B cell (primary cell): Measurements from ENCODE around the gene FTL. TPM values are rescaled to one million over a fixed set of nuclear protein-coding genes. Genes with fewer than 3 reads are reported as not detected.
"Not testable (repeated sequence)": the region's sequence is repeated elsewhere in the genome, so short reads cannot be mapped to it uniquely, and the experiment has no call there.

Experiments
- ATAC-seq: fragments of 200-7000 bp; cut with Tn5 transposase; one replicate; pipeline ENCODE4 v1.10.0; 2021; ENCODE audit warnings: low read depth, mild to moderate bottlenecking, moderate number of reproducible peaks, moderate library complexity
- CTCF ChIA-PET: fragments of 350-600 bp; sonication (Branson Sonifier 250); formaldehyde crosslinking; loops from one replicate; lab custom pipeline; 2021; ENCODE audit warnings: antibody characterized with exemption, inconsistent platforms; lab: Charles Lee
- POLR2A ChIA-PET: fragments of 350-600 bp; sonication (Branson Sonifier 250); formaldehyde crosslinking; loops from one replicate; lab custom pipeline; 2021; ENCODE audit warnings: antibody characterized with exemption; lab: Charles Lee
- DNase-seq: peaks from one replicate; pipeline ENCODE4 v3.0.0; 2013
- H2AFZ ChIP-seq: 2 replicates; pipeline ENCODE4 v1.6.1; 2012; ENCODE audit warnings: mild to moderate bottlenecking, low read depth, low read length; ENCODE audit not compliant: insufficient read depth, poor library complexity, severe bottlenecking
- H3K27ac ChIP-seq, 2 donors: 1 replicate in 1 of 2; 2 replicates in 1 of 2; pipeline ENCODE4 v1.5.1; 2012 to 2013; ENCODE audit warnings: low read length in 2 of 2, mild to moderate bottlenecking in 2 of 2, moderate library complexity in 1 of 2
- H3K27me3 ChIP-seq, 4 experiments: fragments of 200-600 bp in 1 of 4; sonication (generic) in 1 of 4; replicated peaks in 1 of 4; 1 replicate in 2 of 4; 2 replicates in 2 of 4; pipeline versions ENCODE4 v1.6.1 to v1.7.0; 2013 to 2016; ENCODE audit warnings: low read length in 3 of 4, mild to moderate bottlenecking in 2 of 4, mixed read lengths in 1 of 4, moderate library complexity in 1 of 4; ENCODE audit not compliant: insufficient read depth in 4 of 4, control insufficient read depth in 3 of 4; ENCODE audit errors: control extremely low read depth in 1 of 4
- H3K36me3 ChIP-seq, 2 experiments: replicated peaks in 1 of 2; 1 replicate in 1 of 2; 2 replicates in 1 of 2; pipeline versions ENCODE4 v1.6.1 to v1.7.1; 2013; ENCODE audit warnings: low read length in 1 of 2; ENCODE audit not compliant: insufficient read depth in 2 of 2, control insufficient read depth in 1 of 2; ENCODE audit errors: control extremely low read depth in 1 of 2, extremely low read depth in 1 of 2
- H3K4me1 ChIP-seq, 2 donors: fragments of 200-600 bp in 1 of 2; sonication (generic) in 1 of 2; 1 replicate in 1 of 2; 2 replicates in 1 of 2; pipeline versions ENCODE4 v1.5.1 to v1.6.1; 2013 to 2017; ENCODE audit warnings: low read length in 2 of 2; ENCODE audit not compliant: control insufficient read depth in 2 of 2, insufficient read depth in 2 of 2
- H3K4me2 ChIP-seq: replicated peaks from 2 replicates; pipeline ENCODE3; 2012; ENCODE audit warnings: mild to moderate bottlenecking, low read depth, low read length; ENCODE audit not compliant: poor library complexity, severe bottlenecking
- H3K4me3 ChIP-seq, 5 experiments: fragments of 200-600 bp in 1 of 5; sonication (generic) in 1 of 5; 1 replicate in 3 of 5; 2 replicates in 2 of 5; pipeline versions ENCODE4 v1.5.1 to v1.7.0; 2011 to 2016; ENCODE audit warnings: low read length in 4 of 5, mild to moderate bottlenecking in 4 of 5, low read depth in 2 of 5, control low read depth in 1 of 5, moderate library complexity in 1 of 5; ENCODE audit not compliant: insufficient read depth in 1 of 5; ENCODE audit errors: control extremely low read depth in 1 of 5, extremely low read depth in 1 of 5
- H3K79me2 ChIP-seq: fragments of 200-600 bp; sonication (generic); one replicate; pipeline ENCODE4 v1.6.0; 2016; ENCODE audit warnings: low read length; ENCODE audit not compliant: control insufficient read depth, insufficient read depth
- H3K9ac ChIP-seq: fragments of 200-600 bp; sonication (generic); 2 replicates; pipeline ENCODE4 v1.6.1; 2017; ENCODE audit warnings: mild to moderate bottlenecking, low read length, moderate library complexity
- H3K9me3 ChIP-seq, 3 donors: one replicate each; pipeline versions ENCODE4 v1.6.1 to v1.7.1; 2013; ENCODE audit warnings: low read length in 2 of 3; ENCODE audit not compliant: control insufficient read depth in 2 of 3, insufficient read depth in 1 of 3; ENCODE audit errors: control extremely low read depth in 1 of 3
- H4K20me1 ChIP-seq: 2 replicates; pipeline ENCODE4 v1.6.0; 2012; ENCODE audit warnings: mild to moderate bottlenecking, low read length; ENCODE audit not compliant: insufficient read depth, control insufficient read depth, poor library complexity, severe bottlenecking
- H3K27ac Mint-ChIP-seq: one replicate; pipeline ENCODE4 v1.8.0; 2021; ENCODE audit warnings: mixed read lengths
- H3K27me3 Mint-ChIP-seq: one replicate; pipeline ENCODE4 v1.8.0; 2021; ENCODE audit warnings: mixed read lengths
- H3K4me1 Mint-ChIP-seq: one replicate; pipeline ENCODE4 v1.8.0; 2021; ENCODE audit warnings: mixed read lengths
- H3K4me3 Mint-ChIP-seq: one replicate; pipeline ENCODE4 v1.8.0; 2021; ENCODE audit warnings: mixed read lengths
- H3K9me3 Mint-ChIP-seq: one replicate; pipeline ENCODE4 v1.8.0; 2022; ENCODE audit warnings: mixed read lengths; ENCODE audit not compliant: insufficient read depth
- EZH2 ChIP-seq: IDR thresholded peaks from 2 replicates; pipeline ENCODE4 v1.6.1; 2012; ENCODE audit warnings: borderline replicate concordance, low read depth, mild to moderate bottlenecking, moderate library complexity, low read length; ENCODE audit not compliant: insufficient read depth, poor library complexity, severe bottlenecking
- WGBS: methylation state at CpG from one replicate; pipeline ENCODE4 v1.1.5; 2013; ENCODE audit warnings: missing lambda C conversion rate; ENCODE audit not compliant: insufficient coverage; 5-methylcytosine and 5-hydroxymethylcytosine counted together
- intact Hi-C: fragments of 100-400 bp; cut with micrococcal nuclease; formaldehyde crosslinking; loops from one replicate; pipeline ENCODE4 v1.10.0; 2022
- polyA plus RNA-seq: library from polyadenylated mRNA; depleted of rRNA; stranded (reverse); fragments of >200 nt; gene quantifications from 2 replicates; pipeline ENCODE4 v1.2.3, GENCODE V29; 2012
- total RNA-seq, 2 donors: library from RNA; stranded (reverse); fragments of 120-200 nt in 1 of 2; gene quantifications; 1 replicate in 1 of 2; 2 replicates in 1 of 2; pipeline versions ENCODE4 v1.2.3 to v1.2.4, GENCODE V29; 2013 to 2022
- TF ChIP-seq, protein P1 (sequence below): fragments of 200-600 bp; IDR thresholded peaks from one replicate; pipeline ENCODE4 v1.8.0; 2022; ENCODE audit warnings: antibody characterized with exemption, mild to moderate bottlenecking

Gene FTL
- total and polyA plus RNA-seq, 2 donors (not counting 1 experiment from before 2014, with no cell fraction given), result 832 to 937 TPM

- Histone ChIP-seq H3K9me3 (no peaks in the 10 kb centered on the region), H3K9ac (no peak overlapping the region), H3K4me1 (peaks cover 5 to 6% of the 10 kb centered on the region in 2 donors), H3K36me3 (peaks cover 0 to 41% of the 10 kb centered on the region in 2 experiments), H3K4me3 (no peak overlapping the region), H4K20me1 (no peaks in the 10 kb centered on the region), H3K27me3 (no peaks in the 10 kb centered on the region), H2AFZ (no peak overlapping the region), H3K79me2 (no peaks in the 10 kb centered on the region), H3K27ac (no peak overlapping the region), H3K4me2 (no peak overlapping the region)
- WGBS, result 86% methylated on average over 9 of the region's 18 CpGs
- no peak for TF ChIP-seq EZH2
- TF ChIP-seq, protein P1, sequence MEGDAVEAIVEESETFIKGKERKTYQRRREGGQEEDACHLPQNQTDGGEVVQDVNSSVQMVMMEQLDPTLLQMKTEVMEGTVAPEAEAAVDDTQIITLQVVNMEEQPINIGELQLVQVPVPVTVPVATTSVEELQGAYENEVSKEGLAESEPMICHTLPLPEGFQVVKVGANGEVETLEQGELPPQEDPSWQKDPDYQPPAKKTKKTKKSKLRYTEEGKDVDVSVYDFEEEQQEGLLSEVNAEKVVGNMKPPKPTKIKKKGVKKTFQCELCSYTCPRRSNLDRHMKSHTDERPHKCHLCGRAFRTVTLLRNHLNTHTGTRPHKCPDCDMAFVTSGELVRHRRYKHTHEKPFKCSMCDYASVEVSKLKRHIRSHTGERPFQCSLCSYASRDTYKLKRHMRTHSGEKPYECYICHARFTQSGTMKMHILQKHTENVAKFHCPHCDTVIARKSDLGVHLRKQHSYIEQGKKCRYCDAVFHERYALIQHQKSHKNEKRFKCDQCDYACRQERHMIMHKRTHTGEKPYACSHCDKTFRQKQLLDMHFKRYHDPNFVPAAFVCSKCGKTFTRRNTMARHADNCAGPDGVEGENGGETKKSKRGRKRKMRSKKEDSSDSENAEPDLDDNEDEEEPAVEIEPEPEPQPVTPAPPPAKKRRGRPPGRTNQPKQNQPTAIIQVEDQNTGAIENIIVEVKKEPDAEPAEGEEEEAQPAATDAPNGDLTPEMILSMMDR, result no peak
- peaks cover 11% of the 10 kb centered on the region for H3K4me1 Mint-ChIP-seq
- H3K4me3 Mint-ChIP-seq, result no peak overlapping the region
- no peak for DNase-seq
- intact Hi-C loops, result no loop called here
- H3K9me3 Mint-ChIP-seq, result no peaks in the 10 kb centered on the region
- CTCF ChIA-PET, result no interaction called here
- no peak overlapping the region for H3K27ac Mint-ChIP-seq
- POLR2A ChIA-PET, result interaction anchor here (0.6 kb wide), 1 partner anchor 43 kb away, joined by 3 read pairs; no protein-coding TSS in a partner anchor
- ATAC-seq, result no peak
- H3K27me3 Mint-ChIP-seq, result no peaks in the 10 kb centered on the region
These were observed 46.3 kb upstream of the FTL start for GRCh38 chr19:48918801-48919247.

DNA sequence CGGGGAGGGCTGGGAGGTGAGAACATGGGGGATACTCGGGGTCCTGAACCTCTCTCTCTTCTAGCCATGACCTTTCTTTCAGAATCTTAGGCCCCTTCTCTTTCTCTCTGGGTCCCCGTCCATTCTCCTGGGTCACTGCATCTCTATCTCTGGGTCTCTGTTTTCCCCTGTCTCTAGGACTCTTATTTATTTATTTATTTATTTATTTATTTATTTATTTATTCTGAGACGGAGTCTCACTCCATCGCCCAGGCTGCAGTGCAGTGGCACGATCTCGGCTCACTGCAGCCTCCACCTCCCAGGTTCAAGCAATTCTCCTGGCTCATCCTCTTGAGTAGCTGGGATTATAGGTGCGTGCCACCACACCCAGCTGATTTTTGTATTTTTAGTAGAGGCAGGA, 45.8 kb upstream of the FTL start:
- peaks cover 0 to 39% of the 10 kb centered on the region in 2 experiments for H3K36me3 ChIP-seq
- DNase-seq, ATAC-seq, H3K27ac ChIP-seq, intact Hi-C loops, H3K9me3 ChIP-seq, H2AFZ ChIP-seq, H3K79me2 ChIP-seq, H4K20me1 ChIP-seq, H3K27me3 ChIP-seq, H3K9me3 Mint-ChIP-seq, H3K4me3 ChIP-seq, H3K9ac ChIP-seq, H3K27me3 Mint-ChIP-seq, POLR2A ChIA-PET, H3K4me2 ChIP-seq, H3K4me1 ChIP-seq, H3K27ac Mint-ChIP-seq, H3K4me3 Mint-ChIP-seq: not testable (repeated sequence)
- CTCF ChIA-PET, result interaction anchor here (0.8 kb wide), 1 partner anchor 77 kb away, joined by 4 read pairs; no protein-coding TSS in a partner anchor
- peaks cover 11% of the 10 kb centered on the region for H3K4me1 Mint-ChIP-seq
- WGBS, result no CpG with 5 or more reads among the region's 8 CpGs
